Panc1 (cell line): ENCODE results near the gene ARHGAP6. TPM values are rescaled to one million over a fixed set of nuclear protein-coding genes. Genes with fewer than 3 reads are reported as not detected.

Experiments
- ATAC-seq: fragments of 200-7000 bp; cut with Tn5 transposase; 2 replicates; pipeline ENCODE4 v1.9.1; 2020; ENCODE audit warnings: mild to moderate bottlenecking, moderate library complexity
- BruUV-seq: library from RNA; stranded (reverse); fragments of 400-500 nt; replicated peaks from 2 replicates; lab custom pipeline; 2021; lab: Mats Ljungman, UMichigan
- CTCF ChIA-PET: fragments of 300-600 bp; sonication (Branson Sonifier 250); formaldehyde crosslinking; loops from one replicate; lab custom pipeline; 2022; ENCODE audit warnings: antibody characterized with exemption; lab: Charles Lee
- POLR2A ChIA-PET: fragments of 300-600 bp; sonication (Branson Sonifier 250); formaldehyde crosslinking; loops from one replicate; lab custom pipeline; 2022; ENCODE audit warnings: antibody characterized with exemption; lab: Charles Lee
- DNase-seq: peaks from one replicate; pipeline ENCODE4 v3.0.0-alpha.2; 2010; ENCODE audit warnings: low read depth, low spot score
- H3K27ac ChIP-seq: 2 replicates; pipeline ENCODE4 v1.5.1; 2011; ENCODE audit warnings: mild to moderate bottlenecking, low read length, inconsistent platforms
- H3K27me3 ChIP-seq: fragments of 200-500 bp; sonication (Bioruptor generic); 2 replicates; pipeline ENCODE4 v1.6.0; 2014; ENCODE audit warnings: low read length, inconsistent platforms; ENCODE audit not compliant: control insufficient read depth, insufficient read depth
- H3K36me3 ChIP-seq: fragments of 200-500 bp; sonication (Bioruptor generic); 2 replicates; pipeline ENCODE4 v1.5.1; 2014; ENCODE audit warnings: inconsistent platforms, mild to moderate bottlenecking, low read length, moderate library complexity; ENCODE audit not compliant: control insufficient read depth, insufficient read depth
- H3K4me1 ChIP-seq: 2 replicates; pipeline ENCODE4 v1.5.1; 2011; ENCODE audit warnings: inconsistent platforms, mild to moderate bottlenecking, low read length, moderate library complexity; ENCODE audit not compliant: control insufficient read depth, insufficient read depth
- H3K4me3 ChIP-seq, 2 experiments: 2 replicates each; pipeline ENCODE4 v1.5.1; 2011 to 2012; ENCODE audit warnings: low read depth in 2 of 2, low read length in 2 of 2, mild to moderate bottlenecking in 2 of 2, inconsistent platforms in 1 of 2, moderate library complexity in 1 of 2
- H3K9me3 ChIP-seq: fragments of 200-500 bp; sonication (Bioruptor generic); 2 replicates; pipeline ENCODE4 v1.5.1; 2014; ENCODE audit warnings: low read depth, mild to moderate bottlenecking, inconsistent platforms, low read length, moderate library complexity; ENCODE audit not compliant: control insufficient read depth, insufficient read depth
- CTCF ChIP-seq: fragments of 450-650 bp; IDR thresholded peaks from 2 replicates; pipeline ENCODE4 v1.5.1; 2017; ENCODE audit warnings: mild to moderate bottlenecking
- POLR2AphosphoS5 ChIP-seq: IDR thresholded peaks from 2 replicates; pipeline ENCODE4 v1.6.1; 2012; ENCODE audit warnings: mild to moderate bottlenecking, low read depth, low read length, moderate library complexity
- REST ChIP-seq, 2 experiments: IDR thresholded peaks; 2 replicates each; pipeline ENCODE4 v1.6.1; 2011 to 2012; ENCODE audit warnings: low read depth in 2 of 2, control low read depth in 1 of 2, low read length in 1 of 2, mild to moderate bottlenecking in 1 of 2, moderate library complexity in 1 of 2; ENCODE audit not compliant: insufficient read depth in 1 of 2
- SIN3A ChIP-seq: IDR thresholded peaks from 2 replicates; pipeline ENCODE4 v1.6.1; 2012; ENCODE audit warnings: low read depth, mild to moderate bottlenecking, low read length, moderate library complexity, borderline replicate concordance; ENCODE audit not compliant: insufficient read depth
- TCF7L2 ChIP-seq: IDR thresholded peaks from 2 replicates; pipeline ENCODE4 v1.6.1; 2011; ENCODE audit warnings: mild to moderate bottlenecking, low read depth, low read length, inconsistent platforms
- in situ Hi-C: cut with HindIII; loops from 2 replicates; pipeline ENCODE4 v1.10.0; 2016; ENCODE audit warnings: low sequenced_read_pairs, low pct_unique_long_range_greater_than_20kb
- intact Hi-C: fragments of 100-400 bp; cut with micrococcal nuclease; formaldehyde crosslinking; loops from one replicate; pipeline ENCODE4 v1.10.0; 2022; ENCODE audit not compliant: unreplicated experiment
- total RNA-seq: library from RNA; stranded (reverse); gene quantifications from one replicate; pipeline ENCODE4 v1.2.1, GENCODE V29; 2021; ENCODE audit not compliant: unreplicated experiment

ARHGAP6 gene
- total RNA-seq, 1 experiment from 2014 or later, result 0.13 TPM

- Histone ChIP-seq H3K27ac (no peak overlapping the region), H3K27me3 (no peaks in the 10 kb centered on the region), H3K36me3 (no peaks in the 10 kb centered on the region), H3K4me1 (no peaks in the 10 kb centered on the region), H3K4me3 (no peak overlapping the region), H3K9me3 (no peaks in the 10 kb centered on the region)
- TF ChIP-seq CTCF (no peak), SIN3A (no peak), REST (IDR thresholded peaks at IDR 0.05; ENCODE audit: insufficient read depth in 1 of 2, low read depth in 2 of 2, low read length in 1 of 2) (no peak), POLR2AphosphoS5 (no peak), TCF7L2 (no peak)
- CTCF ChIA-PET, result no interaction called here
- ATAC-seq (no peak), DNase-seq (no peak)
- in situ Hi-C loops (no loop called here), intact Hi-C loops (no loop called here)
- POLR2A ChIA-PET, result no interaction called here
- BruUV-seq, result no TSS peak
Measured at GRCh38 chrX:11414091-11414490, 251.6 kb downstream of the ARHGAP6 start.

- in situ Hi-C loops (no loop called here), intact Hi-C loops (no loop called here)
- TF ChIP-seq CTCF (no peak), TCF7L2 (no peak), POLR2AphosphoS5 (no peak), REST (IDR thresholded peaks at IDR 0.05; ENCODE audit: insufficient read depth in 1 of 2, low read depth in 2 of 2, low read length in 1 of 2) (no peak), SIN3A (no peak)
- no peaks in the 10 kb centered on the region for H3K36me3 ChIP-seq
- BruUV-seq, result no TSS peak
- ChIA-PET CTCF (no interaction called here), POLR2A (no interaction called here)
- H3K27me3 ChIP-seq, result no peaks in the 10 kb centered on the region
- ATAC-seq, result no peak
- no peaks in the 10 kb centered on the region for H3K9me3 ChIP-seq
- H3K27ac ChIP-seq, result no peak overlapping the region
- H3K4me1 ChIP-seq, result no peaks in the 10 kb centered on the region
- no peak overlapping the region for H3K4me3 ChIP-seq
- DNase-seq, result no peak
Measured at GRCh38 chrX:11412715-11413623, 252.8 kb downstream of the ARHGAP6 start.
